ENCODE data around the gene NANOGP8.

DNA sequence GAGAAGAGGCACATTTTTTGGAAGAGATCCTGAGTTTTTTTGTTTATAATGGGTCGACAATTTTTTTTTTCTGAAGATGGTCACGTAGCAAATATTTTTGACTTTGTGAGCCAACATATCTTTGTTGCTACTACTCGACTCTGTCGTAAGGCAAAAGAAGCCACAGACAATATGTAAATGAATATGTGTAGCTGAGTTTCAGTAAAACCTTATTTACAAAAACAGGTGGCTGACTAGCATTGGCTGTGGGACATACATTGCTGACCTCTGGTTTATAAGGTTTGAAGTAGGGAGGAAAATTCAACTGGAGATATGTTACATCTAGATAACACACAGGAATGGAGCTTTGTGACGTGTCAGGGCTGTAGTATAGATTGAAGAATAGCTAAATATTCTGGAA is 22.5 kb upstream of the NANOGP8 start:
- no peak for TF ChIP-seq CTCF (IDR thresholded peaks at IDR 0.05)
- no peak for TF ChIP-seq POLR2AphosphoS5 (IDR thresholded peaks at IDR 0.05)
